IMR-90 (cell line): ENCODE data around the gene FBXW8. TPM values are rescaled to one million over a fixed set of nuclear protein-coding genes. Genes with fewer than 3 reads are reported as not detected.

Experiments
- ATAC-seq: fragments of 200-7000 bp; cut with Tn5 transposase; 2 replicates; pipeline ENCODE4 v1.9.1; 2020; ENCODE audit warnings: low read depth, mild to moderate bottlenecking, moderate library complexity
- BruUV-seq: library from RNA; stranded (reverse); fragments of 400-500 nt; replicated peaks from 2 replicates; lab custom pipeline; 2021; lab: Mats Ljungman, UMichigan
- CTCF ChIA-PET: fragments of 300-600 bp; formaldehyde crosslinking; extraction: SDS; loops from one replicate; lab custom pipeline; 2021; ENCODE audit warnings: antibody characterized with exemption; lab: Yijun Ruan, JAX
- POLR2A ChIA-PET: fragments of 300-600 bp; sonication (Branson Sonifier 250); formaldehyde crosslinking; loops from one replicate; lab custom pipeline; 2022; ENCODE audit warnings: antibody characterized with exemption; ENCODE audit not compliant: unreplicated experiment; lab: Charles Lee
- DNase-seq: peaks from one replicate; pipeline ENCODE4 v3.0.0; 2013
- H2AFZ ChIP-seq: replicated peaks from 2 replicates; pipeline ENCODE3; 2013; ENCODE audit warnings: low read length, mild to moderate bottlenecking; ENCODE audit not compliant: poor library complexity
- H2AK5ac ChIP-seq: 2 replicates; pipeline ENCODE4 v1.6.1; 2013; ENCODE audit warnings: low read depth, low read length, inconsistent platforms
- H2AK9ac ChIP-seq: replicated peaks from 2 replicates; pipeline ENCODE3; 2013; ENCODE audit warnings: mild to moderate bottlenecking, low read depth, low read length, moderate library complexity; ENCODE audit not compliant: poor library complexity
- H2BK120ac ChIP-seq: 2 replicates; pipeline ENCODE4 v1.6.1; 2013; ENCODE audit warnings: low read depth, low read length, inconsistent platforms
- H2BK15ac ChIP-seq: 3 replicates; pipeline ENCODE4 v1.6.1; 2013; ENCODE audit warnings: low read depth, low read length, inconsistent platforms
- H2BK20ac ChIP-seq: 2 replicates; pipeline ENCODE4 v1.6.1; 2013; ENCODE audit warnings: low read depth, mild to moderate bottlenecking, inconsistent platforms, low read length, moderate library complexity
- H2BK5ac ChIP-seq: 2 replicates; pipeline ENCODE4 v1.6.1; 2013; ENCODE audit warnings: mild to moderate bottlenecking, low read depth, low read length, inconsistent platforms; ENCODE audit not compliant: poor library complexity, severe bottlenecking
- H3K14ac ChIP-seq: replicated peaks from 2 replicates; pipeline ENCODE4 v1.6.1; 2013; ENCODE audit warnings: low read depth, low read length, inconsistent platforms
- H3K18ac ChIP-seq: 2 replicates; pipeline ENCODE4 v1.6.1; 2013; ENCODE audit warnings: low read depth, low read length, control low read depth
- H3K23ac ChIP-seq: 2 replicates; pipeline ENCODE4 v1.6.1; 2013; ENCODE audit warnings: low read depth, low read length, inconsistent platforms
- H3K27ac ChIP-seq: 2 replicates; pipeline ENCODE4 v1.5.1; 2013; ENCODE audit warnings: mild to moderate bottlenecking, control low read depth, low read length; ENCODE audit not compliant: insufficient read depth
- H3K27me3 ChIP-seq: 2 replicates; pipeline ENCODE4 v1.6.1; 2013; ENCODE audit warnings: low read length; ENCODE audit not compliant: control insufficient read depth, insufficient read depth
- H3K36me3 ChIP-seq: 2 replicates; pipeline ENCODE4 v1.6.1; 2013; ENCODE audit warnings: low read length, mixed read lengths; ENCODE audit not compliant: control insufficient read depth, insufficient read depth
- H3K4ac ChIP-seq: 2 replicates; pipeline ENCODE4 v1.6.1; 2013; ENCODE audit warnings: low read depth, low read length, inconsistent platforms
- H3K4me1 ChIP-seq: 2 replicates; pipeline ENCODE4 v1.6.1; 2013; ENCODE audit warnings: low read length, mixed read lengths; ENCODE audit not compliant: control insufficient read depth, insufficient read depth
- H3K4me2 ChIP-seq: 2 replicates; pipeline ENCODE4 v1.6.1; 2013; ENCODE audit warnings: low read depth, mild to moderate bottlenecking, control low read depth, low read length, moderate library complexity
- H3K4me3 ChIP-seq: 2 replicates; pipeline ENCODE4 v1.5.1; 2013; ENCODE audit warnings: low read depth, mild to moderate bottlenecking, control low read depth, low read length, moderate library complexity; ENCODE audit not compliant: insufficient read depth
- H3K56ac ChIP-seq: 2 replicates; pipeline ENCODE4 v1.6.1; 2013; ENCODE audit warnings: low read length, inconsistent platforms; ENCODE audit not compliant: insufficient read depth; ENCODE audit errors: extremely low read depth
- H3K79me1 ChIP-seq, 2 experiments: 2 replicates each; pipeline ENCODE4 v1.6.1; 2013; ENCODE audit warnings: low read length in 2 of 2, inconsistent platforms in 1 of 2, low read depth in 1 of 2
- H3K9ac ChIP-seq: 2 replicates; pipeline ENCODE4 v1.6.1; 2013; ENCODE audit warnings: low read depth, low read length, control low read depth
- H3K9me1 ChIP-seq: 2 replicates; pipeline ENCODE4 v1.6.1; 2013; ENCODE audit warnings: low read length, inconsistent platforms; ENCODE audit not compliant: insufficient read depth
- H3K9me3 ChIP-seq: 2 replicates; pipeline ENCODE4 v1.6.1; 2013; ENCODE audit warnings: low read length; ENCODE audit not compliant: control insufficient read depth, insufficient read depth
- H4K20me1 ChIP-seq: 2 replicates; pipeline ENCODE4 v1.6.1; 2013; ENCODE audit warnings: low read length, inconsistent platforms; ENCODE audit not compliant: insufficient read depth
- H4K5ac ChIP-seq: 2 replicates; pipeline ENCODE4 v1.6.1; 2013; ENCODE audit warnings: mild to moderate bottlenecking, low read depth, low read length, control low read depth
- H4K8ac ChIP-seq, 2 experiments: 2 replicates each; pipeline ENCODE4 v1.6.1; 2013; ENCODE audit warnings: low read depth in 2 of 2, low read length in 2 of 2, control low read depth in 1 of 2, inconsistent platforms in 1 of 2
- H4K91ac ChIP-seq: 2 replicates; pipeline ENCODE4 v1.6.1; 2013; ENCODE audit warnings: low read depth, low read length, inconsistent platforms; ENCODE audit not compliant: insufficient read depth
- CEBPB ChIP-seq: IDR thresholded peaks from 2 replicates; pipeline ENCODE4 v1.6.1; 2012; ENCODE audit warnings: low read depth, low read length, improper control_type of control experiment
- CTCF ChIP-seq: conservative IDR thresholded peaks from 2 replicates; pipeline ENCODE4 v1.5.1; 2012; ENCODE audit warnings: mild to moderate bottlenecking, low read depth, low read length, improper control_type of control experiment
- ELK1 ChIP-seq: fragments of 150-350 bp; IDR thresholded peaks from 2 replicates; pipeline ENCODE4 v1.6.1; 2016; ENCODE audit warnings: low read depth, mild to moderate bottlenecking, low read length, moderate library complexity, borderline replicate concordance
- POLR2A ChIP-seq: IDR thresholded peaks from 2 replicates; pipeline ENCODE4 v1.6.1; 2012; ENCODE audit warnings: mild to moderate bottlenecking, low read depth, low read length
- RCOR1 ChIP-seq: IDR thresholded peaks from 2 replicates; pipeline ENCODE4 v1.6.1; 2012; ENCODE audit warnings: mild to moderate bottlenecking, low read length, improper control_type of control experiment; ENCODE audit not compliant: insufficient replicate concordance
- RFX5 ChIP-seq: IDR thresholded peaks from 2 replicates; pipeline ENCODE4 v1.8.0; 2012; ENCODE audit warnings: low read depth, mild to moderate bottlenecking, low read length, moderate library complexity
- WGBS, 2 experiments: methylation state at CpG; one replicate each; pipeline versions ENCODE4 v1.1.5 to v1.1.7; 2013; ENCODE audit warnings: missing lambda C conversion rate in 2 of 2; ENCODE audit not compliant: insufficient read length in 1 of 2; ENCODE audit errors: extremely low coverage in 2 of 2; 5-methylcytosine and 5-hydroxymethylcytosine counted together
- dilution Hi-C: fragments of 300-500 bp; cut with HindIII; formaldehyde crosslinking; loops from one replicate; pipeline ENCODE4 v1.14.3; 2018; ENCODE audit warnings: low sequenced_read_pairs; ENCODE audit not compliant: unreplicated experiment
- in situ Hi-C: fragments of 300-500 bp; cut with MboI; formaldehyde crosslinking; loops from 3 replicates; pipeline ENCODE4 v1.14.3; 2019; ENCODE audit warnings: low sequenced_read_pairs, inconsistent platforms, mixed read lengths
- intact Hi-C: fragments of 100-400 bp; cut with micrococcal nuclease; formaldehyde crosslinking; loops from 2 replicates; pipeline ENCODE4 v1.10.0; 2022
- polyA plus RNA-seq, 3 experiments: library from polyadenylated mRNA; depleted of rRNA; stranded (reverse); fragments of >200 nt; gene quantifications; 2 replicates each; pipeline ENCODE4 v1.2.3, GENCODE V29; 2012; ENCODE audit warnings: low replicate concordance in 1 of 3
- total RNA-seq: library from RNA; depleted of rRNA; stranded (reverse); fragments of >200 nt; gene quantifications from 2 replicates; pipeline ENCODE4 v1.2.3, GENCODE V29; 2012
- TF ChIP-seq, protein P1 (sequence below): fragments of 150-350 bp; IDR thresholded peaks from 2 replicates; pipeline ENCODE4 v1.6.1; 2017; ENCODE audit warnings: mild to moderate bottlenecking, antibody characterized with exemption, low read length, low read depth

FBXW8 gene
- total and polyA plus RNA-seq, 2 of the 4 experiments (the other 2 are of a cell fraction): 20.3 to 25.8 TPM

- H3K9me3 ChIP-seq: no peaks in the 10 kb centered on the region
- no peaks in the 10 kb centered on the region for H3K36me3 ChIP-seq
- no peak overlapping the region for H4K5ac ChIP-seq
- H4K91ac ChIP-seq: no peak overlapping the region
- H3K56ac ChIP-seq: no peak overlapping the region
- no peak overlapping the region for H2BK20ac ChIP-seq
- H2BK120ac ChIP-seq: no peak overlapping the region
- DNase-seq: no peak
- H3K27ac ChIP-seq: no peak overlapping the region
- no peak overlapping the region for H2AK5ac ChIP-seq
- H2BK15ac ChIP-seq: no peak overlapping the region
- no peak overlapping the region for H3K4me2 ChIP-seq
- no TSS peak for BruUV-seq
- ATAC-seq: no peak
- no peak overlapping the region for H3K14ac ChIP-seq
- H3K4ac ChIP-seq: no peak overlapping the region
- no peaks in the 10 kb centered on the region for H4K20me1 ChIP-seq
- WGBS, 2 experiments: 54% methylated on average over 7 of the region's 16 CpGs; no CpG with 5 or more reads in 1 of the 2 experiments
- no peaks in the 10 kb centered on the region for H3K4me1 ChIP-seq
- ChIA-PET CTCF (no interaction called here), POLR2A (no interaction called here)
- H3K9me1 ChIP-seq: no peaks in the 10 kb centered on the region
- H2AFZ ChIP-seq: no peak overlapping the region
- H3K18ac ChIP-seq: no peak overlapping the region
- intact Hi-C loops (no loop called here), in situ Hi-C loops (no loop called here), dilution Hi-C loops (no loop called here)
- no peak overlapping the region for H3K9ac ChIP-seq
- no peaks in the 10 kb centered on the region for H3K79me1 ChIP-seq
- TF ChIP-seq POLR2A (no peak), RCOR1 (no peak), CTCF (no peak), ELK1 (no peak), CEBPB (no peak), RFX5 (no peak)
- TF ChIP-seq, protein P1, sequence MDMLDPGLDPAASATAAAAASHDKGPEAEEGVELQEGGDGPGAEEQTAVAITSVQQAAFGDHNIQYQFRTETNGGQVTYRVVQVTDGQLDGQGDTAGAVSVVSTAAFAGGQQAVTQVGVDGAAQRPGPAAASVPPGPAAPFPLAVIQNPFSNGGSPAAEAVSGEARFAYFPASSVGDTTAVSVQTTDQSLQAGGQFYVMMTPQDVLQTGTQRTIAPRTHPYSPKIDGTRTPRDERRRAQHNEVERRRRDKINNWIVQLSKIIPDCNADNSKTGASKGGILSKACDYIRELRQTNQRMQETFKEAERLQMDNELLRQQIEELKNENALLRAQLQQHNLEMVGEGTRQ: no peak
- peaks cover 39% of the 10 kb centered on the region for H3K27me3 ChIP-seq
- no peak overlapping the region for H2AK9ac ChIP-seq
- no peak overlapping the region for H4K8ac ChIP-seq
- no peak overlapping the region for H2BK5ac ChIP-seq
- H3K4me3 ChIP-seq: no peak overlapping the region
- no peak overlapping the region for H3K23ac ChIP-seq
Measured at GRCh38 chr12:117063162-117063911, 152.6 kb downstream of the FBXW8 start.
